HepG2 (cell line): ENCODE results near the gene PIEZO1. TPM values are rescaled to one million over a fixed set of nuclear protein-coding genes. Genes with fewer than 3 reads are reported as not detected.
A peak's percentile ranks its signal among the peaks of the same experiment; 100 is the strongest.

ENCODE experiments used
- CENPX ChIP-seq: sonication (generic); formaldehyde crosslinking; IDR thresholded peaks from 2 replicates; pipeline ENCODE4 v1.9.0; 2021; ENCODE audit warnings: mild to moderate bottlenecking, missing genetic modification reagents, moderate library complexity
- ELF4 ChIP-seq: sonication (generic); formaldehyde crosslinking; IDR thresholded peaks from 2 replicates; pipeline ENCODE4 v1.5.0; 2020; ENCODE audit warnings: missing genetic modification reagents, mild to moderate bottlenecking, moderate library complexity, borderline replicate concordance
- ETV6 ChIP-seq: sonication (generic); formaldehyde crosslinking; conservative IDR thresholded peaks from 2 replicates; pipeline ENCODE4 v1.4.0; 2020; ENCODE audit warnings: missing genetic modification reagents
- MYNN ChIP-seq: sonication (generic); formaldehyde crosslinking; IDR thresholded peaks from 2 replicates; pipeline ENCODE4 v1.4.0; 2020; ENCODE audit warnings: mild to moderate bottlenecking, low read depth, missing genetic modification reagents
- PHF21A ChIP-seq: sonication (generic); formaldehyde crosslinking; IDR thresholded peaks from 2 replicates; pipeline ENCODE4 v1.5.0; 2020; ENCODE audit warnings: mild to moderate bottlenecking, missing genetic modification reagents
- ZEB1 ChIP-seq: IDR thresholded peaks from 2 replicates; pipeline ENCODE4 v1.6.1; 2012; ENCODE audit warnings: mild to moderate bottlenecking, low read depth, inconsistent platforms; ENCODE audit not compliant: insufficient replicate concordance
- ZNF331 ChIP-seq: sonication (generic); formaldehyde crosslinking; IDR thresholded peaks from 2 replicates; pipeline ENCODE4 v1.4.0; 2020; ENCODE audit warnings: missing genetic modification reagents
- ZNF350 ChIP-seq: sonication (generic); formaldehyde crosslinking; IDR thresholded peaks from 2 replicates; pipeline ENCODE4 v1.4.0; 2020; ENCODE audit warnings: mild to moderate bottlenecking, low read depth, missing genetic modification reagents, borderline replicate concordance
- ZNF572 ChIP-seq: sonication (generic); formaldehyde crosslinking; IDR thresholded peaks from 2 replicates; pipeline ENCODE4 v1.5.1; 2020; ENCODE audit warnings: mild to moderate bottlenecking, missing genetic modification reagents
- ZNF652 ChIP-seq: IDR thresholded peaks from 2 replicates; pipeline ENCODE4 v1.6.1; 2016; ENCODE audit warnings: low read depth, borderline replicate concordance
- ZNF670 ChIP-seq: sonication (generic); formaldehyde crosslinking; IDR thresholded peaks from 2 replicates; pipeline ENCODE4 v1.8.0; 2022; ENCODE audit warnings: mild to moderate bottlenecking, missing genetic modification reagents, borderline replicate concordance
- polyA plus RNA-seq, 8 experiments: library from polyadenylated mRNA; depleted of rRNA in 3 of 8; stranded (reverse) in 7 of 8; unstranded in 1 of 8; fragments of >200 nt; fragmentation: Illumina TruSeq in 4 of 8; extraction: Trizol in 4 of 8; gene quantifications; 2 replicates each; pipeline versions ENCODE4 v1.2.1 to v1.2.3, GENCODE V29; 2011 to 2016; ENCODE audit warnings: low read depth in 4 of 8, missing spikeins in 1 of 8, mixed read lengths in 1 of 8; ENCODE audit not compliant: insufficient read depth in 1 of 8
- total RNA-seq, 5 experiments: library from RNA; depleted of rRNA; stranded (reverse); fragments of >200 nt; fragmentation: Illumina TruSeq; extraction: Trizol; gene quantifications; 2 replicates each; pipeline ENCODE4 v1.2.3, GENCODE V29; 2016; ENCODE audit warnings: low read depth in 1 of 5
- TF ChIP-seq, protein P1 (sequence below): sonication (generic); formaldehyde crosslinking; IDR thresholded peaks from 2 replicates; pipeline ENCODE4 v1.5.1; 2020; ENCODE audit warnings: missing genetic modification reagents, mild to moderate bottlenecking, borderline replicate concordance
- TF ChIP-seq, protein P2 (sequence below): sonication (generic); formaldehyde crosslinking; IDR thresholded peaks from 2 replicates; pipeline ENCODE4 v1.8.0; 2023; ENCODE audit warnings: mild to moderate bottlenecking, missing genetic modification reagents
- TF ChIP-seq, protein P3 (sequence below): sonication (generic); formaldehyde crosslinking; IDR thresholded peaks from 2 replicates; pipeline ENCODE4 v1.5.1; 2020; ENCODE audit warnings: missing genetic modification reagents, mild to moderate bottlenecking, borderline replicate concordance
- TF ChIP-seq, protein P4 (sequence below): sonication (generic); formaldehyde crosslinking; IDR thresholded peaks from 2 replicates; pipeline ENCODE4 v1.5.1; 2020; ENCODE audit warnings: missing genetic modification reagents, mild to moderate bottlenecking, borderline replicate concordance
- TF ChIP-seq, protein P5 (sequence below): sonication (generic); formaldehyde crosslinking; IDR thresholded peaks from 2 replicates; pipeline ENCODE4 v1.4.0; 2020; ENCODE audit warnings: missing genetic modification reagents
- TF ChIP-seq, protein P6 (sequence below): sonication (generic); formaldehyde crosslinking; IDR thresholded peaks from 2 replicates; pipeline ENCODE4 v1.8.0; 2022; ENCODE audit warnings: missing genetic modification reagents, mild to moderate bottlenecking, moderate library complexity, borderline replicate concordance

The PIEZO1 gene
- total and polyA plus RNA-seq, 2 of the 13 experiments (the other 11 are each of a cell fraction or from before 2014, with no cell fraction given): 67.9 to 85.0 TPM

DNA sequence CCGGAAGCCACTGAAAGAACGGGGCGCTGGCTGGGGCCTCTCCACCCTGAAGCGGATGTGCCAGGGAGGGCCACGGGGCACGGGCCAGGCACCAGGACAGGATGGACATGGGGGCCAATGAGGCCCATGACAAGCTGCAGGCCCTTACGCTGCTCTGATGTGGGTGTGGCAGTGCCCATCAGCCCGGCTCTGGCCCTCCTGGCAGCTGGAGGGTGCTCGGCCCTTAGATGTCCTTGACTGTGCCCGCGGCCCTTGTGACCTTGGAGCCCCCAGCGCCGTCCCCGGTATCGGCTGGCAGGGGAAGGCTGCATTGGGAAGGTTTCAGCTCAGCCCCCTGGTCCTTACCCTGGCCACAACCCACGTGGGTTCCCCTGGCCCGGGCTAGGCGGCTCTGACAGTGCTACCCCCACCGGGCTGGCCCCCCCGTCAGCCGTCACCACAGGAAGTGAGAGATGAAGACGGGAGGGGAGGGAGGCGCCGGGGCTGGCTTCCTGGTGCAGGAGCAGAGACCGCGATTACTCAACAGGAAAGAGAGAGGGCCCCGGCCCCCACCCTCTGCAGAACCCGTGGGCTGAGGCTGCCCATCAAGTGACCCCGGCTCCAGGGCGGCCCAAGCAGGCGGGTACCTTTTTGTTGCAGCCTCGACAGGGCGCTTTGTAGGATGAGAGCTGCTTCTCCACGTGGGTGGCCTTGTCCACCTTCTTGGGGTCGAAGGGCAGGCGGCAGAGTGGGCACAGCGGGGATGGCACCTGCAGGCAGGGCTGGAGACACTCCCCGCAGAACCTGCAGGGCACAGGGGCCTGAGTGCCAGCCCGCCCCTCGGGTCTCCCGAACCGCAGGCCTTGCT, 84.2 kb downstream of the PIEZO1 start (continued):
- TF ChIP-seq, protein P1, sequence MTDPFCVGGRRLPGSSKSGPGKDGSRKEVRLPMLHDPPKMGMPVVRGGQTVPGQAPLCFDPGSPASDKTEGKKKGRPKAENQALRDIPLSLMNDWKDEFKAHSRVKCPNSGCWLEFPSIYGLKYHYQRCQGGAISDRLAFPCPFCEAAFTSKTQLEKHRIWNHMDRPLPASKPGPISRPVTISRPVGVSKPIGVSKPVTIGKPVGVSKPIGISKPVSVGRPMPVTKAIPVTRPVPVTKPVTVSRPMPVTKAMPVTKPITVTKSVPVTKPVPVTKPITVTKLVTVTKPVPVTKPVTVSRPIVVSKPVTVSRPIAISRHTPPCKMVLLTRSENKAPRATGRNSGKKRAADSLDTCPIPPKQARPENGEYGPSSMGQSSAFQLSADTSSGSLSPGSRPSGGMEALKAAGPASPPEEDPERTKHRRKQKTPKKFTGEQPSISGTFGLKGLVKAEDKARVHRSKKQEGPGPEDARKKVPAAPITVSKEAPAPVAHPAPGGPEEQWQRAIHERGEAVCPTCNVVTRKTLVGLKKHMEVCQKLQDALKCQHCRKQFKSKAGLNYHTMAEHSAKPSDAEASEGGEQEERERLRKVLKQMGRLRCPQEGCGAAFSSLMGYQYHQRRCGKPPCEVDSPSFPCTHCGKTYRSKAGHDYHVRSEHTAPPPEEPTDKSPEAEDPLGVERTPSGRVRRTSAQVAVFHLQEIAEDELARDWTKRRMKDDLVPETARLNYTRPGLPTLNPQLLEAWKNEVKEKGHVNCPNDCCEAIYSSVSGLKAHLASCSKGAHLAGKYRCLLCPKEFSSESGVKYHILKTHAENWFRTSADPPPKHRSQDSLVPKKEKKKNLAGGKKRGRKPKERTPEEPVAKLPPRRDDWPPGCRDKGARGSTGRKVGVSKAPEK (CRISPR knock-in tag): no peak; the same call in 1 of the 2 replicates
- TF ChIP-seq, protein P2, sequence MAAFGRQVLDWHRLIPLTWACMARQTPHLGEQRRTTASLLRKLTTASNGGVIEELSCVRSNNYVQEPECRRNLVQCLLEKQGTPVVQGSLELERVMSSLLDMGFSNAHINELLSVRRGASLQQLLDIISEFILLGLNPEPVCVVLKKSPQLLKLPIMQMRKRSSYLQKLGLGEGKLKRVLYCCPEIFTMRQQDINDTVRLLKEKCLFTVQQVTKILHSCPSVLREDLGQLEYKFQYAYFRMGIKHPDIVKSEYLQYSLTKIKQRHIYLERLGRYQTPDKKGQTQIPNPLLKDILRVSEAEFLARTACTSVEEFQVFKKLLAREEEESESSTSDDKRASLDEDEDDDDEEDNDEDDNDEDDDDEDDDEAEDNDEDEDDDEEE (CRISPR knock-in tag): 0 out of 2 replicates have a peak, but pooled peaks have one; percentile 76
- TF ChIP-seq, protein P3, sequence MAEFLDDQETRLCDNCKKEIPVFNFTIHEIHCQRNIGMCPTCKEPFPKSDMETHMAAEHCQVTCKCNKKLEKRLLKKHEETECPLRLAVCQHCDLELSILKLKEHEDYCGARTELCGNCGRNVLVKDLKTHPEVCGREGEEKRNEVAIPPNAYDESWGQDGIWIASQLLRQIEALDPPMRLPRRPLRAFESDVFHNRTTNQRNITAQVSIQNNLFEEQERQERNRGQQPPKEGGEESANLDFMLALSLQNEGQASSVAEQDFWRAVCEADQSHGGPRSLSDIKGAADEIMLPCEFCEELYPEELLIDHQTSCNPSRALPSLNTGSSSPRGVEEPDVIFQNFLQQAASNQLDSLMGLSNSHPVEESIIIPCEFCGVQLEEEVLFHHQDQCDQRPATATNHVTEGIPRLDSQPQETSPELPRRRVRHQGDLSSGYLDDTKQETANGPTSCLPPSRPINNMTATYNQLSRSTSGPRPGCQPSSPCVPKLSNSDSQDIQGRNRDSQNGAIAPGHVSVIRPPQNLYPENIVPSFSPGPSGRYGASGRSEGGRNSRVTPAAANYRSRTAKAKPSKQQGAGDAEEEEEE (CRISPR knock-in tag): peak; percentile 72; the same call in 1 of the 2 replicates
- TF ChIP-seq, protein P4, sequence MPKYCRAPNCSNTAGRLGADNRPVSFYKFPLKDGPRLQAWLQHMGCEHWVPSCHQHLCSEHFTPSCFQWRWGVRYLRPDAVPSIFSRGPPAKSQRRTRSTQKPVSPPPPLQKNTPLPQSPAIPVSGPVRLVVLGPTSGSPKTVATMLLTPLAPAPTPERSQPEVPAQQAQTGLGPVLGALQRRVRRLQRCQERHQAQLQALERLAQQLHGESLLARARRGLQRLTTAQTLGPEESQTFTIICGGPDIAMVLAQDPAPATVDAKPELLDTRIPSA (CRISPR knock-in tag): no peak
- 0 out of 2 replicates have a peak, but pooled peaks have one; percentile 40 for TF ChIP-seq ZNF572 (CRISPR knock-in tag)
- peak; percentile 60 for TF ChIP-seq ETV6 (CRISPR knock-in tag)
- peak; percentile 98 for TF ChIP-seq PHF21A (CRISPR knock-in tag)
- TF ChIP-seq, protein P5, sequence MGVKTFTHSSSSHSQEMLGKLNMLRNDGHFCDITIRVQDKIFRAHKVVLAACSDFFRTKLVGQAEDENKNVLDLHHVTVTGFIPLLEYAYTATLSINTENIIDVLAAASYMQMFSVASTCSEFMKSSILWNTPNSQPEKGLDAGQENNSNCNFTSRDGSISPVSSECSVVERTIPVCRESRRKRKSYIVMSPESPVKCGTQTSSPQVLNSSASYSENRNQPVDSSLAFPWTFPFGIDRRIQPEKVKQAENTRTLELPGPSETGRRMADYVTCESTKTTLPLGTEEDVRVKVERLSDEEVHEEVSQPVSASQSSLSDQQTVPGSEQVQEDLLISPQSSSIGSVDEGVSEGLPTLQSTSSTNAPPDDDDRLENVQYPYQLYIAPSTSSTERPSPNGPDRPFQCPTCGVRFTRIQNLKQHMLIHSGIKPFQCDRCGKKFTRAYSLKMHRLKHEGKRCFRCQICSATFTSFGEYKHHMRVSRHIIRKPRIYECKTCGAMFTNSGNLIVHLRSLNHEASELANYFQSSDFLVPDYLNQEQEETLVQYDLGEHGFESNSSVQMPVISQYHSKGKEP (CRISPR knock-in tag): no peak
- peak; percentile 43; the same call in 1 of the 2 replicates for TF ChIP-seq MYNN (CRISPR knock-in tag)
- no peak for TF ChIP-seq ZEB1
- peak; percentile 98 for TF ChIP-seq ZNF670 (CRISPR knock-in tag)
- TF ChIP-seq, protein P6, sequence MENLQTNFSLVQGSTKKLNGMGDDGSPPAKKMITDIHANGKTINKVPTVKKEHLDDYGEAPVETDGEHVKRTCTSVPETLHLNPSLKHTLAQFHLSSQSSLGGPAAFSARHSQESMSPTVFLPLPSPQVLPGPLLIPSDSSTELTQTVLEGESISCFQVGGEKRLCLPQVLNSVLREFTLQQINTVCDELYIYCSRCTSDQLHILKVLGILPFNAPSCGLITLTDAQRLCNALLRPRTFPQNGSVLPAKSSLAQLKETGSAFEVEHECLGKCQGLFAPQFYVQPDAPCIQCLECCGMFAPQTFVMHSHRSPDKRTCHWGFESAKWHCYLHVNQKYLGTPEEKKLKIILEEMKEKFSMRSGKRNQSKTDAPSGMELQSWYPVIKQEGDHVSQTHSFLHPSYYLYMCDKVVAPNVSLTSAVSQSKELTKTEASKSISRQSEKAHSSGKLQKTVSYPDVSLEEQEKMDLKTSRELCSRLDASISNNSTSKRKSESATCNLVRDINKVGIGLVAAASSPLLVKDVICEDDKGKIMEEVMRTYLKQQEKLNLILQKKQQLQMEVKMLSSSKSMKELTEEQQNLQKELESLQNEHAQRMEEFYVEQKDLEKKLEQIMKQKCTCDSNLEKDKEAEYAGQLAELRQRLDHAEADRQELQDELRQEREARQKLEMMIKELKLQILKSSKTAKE (CRISPR knock-in tag): no peak; the same call in 1 of the 2 replicates
- no peak for TF ChIP-seq CENPX (CRISPR knock-in tag)
- TF ChIP-seq ZNF331: peak; percentile 59; the same call in 1 of the 2 replicates
- TF ChIP-seq ZNF652: no peak
- TF ChIP-seq ELF4: peak; percentile 79; the same call in 1 of the 2 replicates
- peak; percentile 96; the same call in 1 of the 2 replicates for TF ChIP-seq ZNF350
